ENCODE measurements around the gene FAM149A.

FAM149A gene

GRCh38 chr4:186192066-186192612, 87.6 kb downstream of the FAM149A start:
- no peak for TF ChIP-seq CTCF (conservative IDR thresholded peaks at IDR 0.05)
- H3K27ac ChIP-seq, result peak overlapping the region; percentile 90

- no peak for TF ChIP-seq CTCF (conservative IDR thresholded peaks at IDR 0.05)
- H3K27ac ChIP-seq, result no peak overlapping the region
Measured at GRCh38 chr4:186193851-186194250, 89.3 kb downstream of the FAM149A start.

GRCh38 chr4:186196063-186196462, 91.6 kb downstream of the FAM149A start:
- no peak for TF ChIP-seq CTCF (conservative IDR thresholded peaks at IDR 0.05)

GRCh38 chr4:186200516-186200915, 96.0 kb downstream of the FAM149A start:
- H3K27ac ChIP-seq, result no peak overlapping the region
- no peak for TF ChIP-seq CTCF (conservative IDR thresholded peaks at IDR 0.05)

More at GRCh38 chr4:186196063-186196462, 91.6 kb downstream of the FAM149A start:
- no peak overlapping the region for H3K27ac ChIP-seq

GRCh38 chr4:186201010-186201409, 96.5 kb downstream of the FAM149A start:
- H3K27ac ChIP-seq, result no peak overlapping the region
- TF ChIP-seq CTCF (conservative IDR thresholded peaks at IDR 0.05), result no peak

GRCh38 chr4:186201535-186202230, 97.2 kb downstream of the FAM149A start:
- TF ChIP-seq CTCF (conservative IDR thresholded peaks at IDR 0.05), result peak; percentile 89

GRCh38 chr4:186202490-186203140, 98.1 kb downstream of the FAM149A start:
- TF ChIP-seq CTCF (conservative IDR thresholded peaks at IDR 0.05), result no peak

More at GRCh38 chr4:186201535-186202230, 97.2 kb downstream of the FAM149A start:
- H3K27ac ChIP-seq, result no peak overlapping the region

More at GRCh38 chr4:186202490-186203140, 98.1 kb downstream of the FAM149A start:
- peak overlapping the region; percentile 85 for H3K27ac ChIP-seq
